GM12874 (cell line): Measurements from ENCODE around the gene SELPLG.

Source experiments
- TF ChIP-seq, protein P1 (sequence below): IDR thresholded peaks from 2 replicates; pipeline ENCODE4 v1.5.1; 2011; ENCODE audit warnings: low read depth, mild to moderate bottlenecking, control low read depth, low read length, moderate library complexity; ENCODE audit not compliant: insufficient read depth

The SELPLG gene

DNA sequence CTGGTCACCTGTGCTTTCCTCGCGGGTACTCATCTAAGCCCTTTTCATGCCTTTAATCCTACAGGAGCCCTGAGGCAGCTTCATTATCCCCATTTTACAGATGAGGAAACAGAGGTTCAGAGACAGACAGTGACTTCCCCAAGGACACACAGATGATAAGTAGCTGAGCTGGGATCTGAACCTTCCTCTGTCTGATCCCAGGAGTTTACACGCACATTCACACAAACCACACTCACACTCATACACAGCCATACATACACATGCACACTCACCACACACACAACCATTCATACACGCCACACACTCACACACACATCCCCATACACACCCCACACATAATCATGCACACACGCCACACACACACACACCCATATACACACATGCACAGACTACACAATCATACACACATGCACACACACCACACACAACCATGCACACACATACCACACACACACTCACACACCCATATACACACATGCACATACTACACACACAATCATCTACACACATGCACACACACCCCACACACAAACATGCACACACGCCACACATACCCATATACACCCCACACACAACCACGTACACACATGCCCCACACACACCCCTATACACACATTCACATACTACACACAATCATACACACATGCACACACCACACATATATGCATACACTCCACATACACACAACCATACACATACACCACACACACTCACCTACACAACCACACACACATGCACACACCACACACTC lies 38.6 kb downstream of the SELPLG start:
- TF ChIP-seq, protein P1, sequence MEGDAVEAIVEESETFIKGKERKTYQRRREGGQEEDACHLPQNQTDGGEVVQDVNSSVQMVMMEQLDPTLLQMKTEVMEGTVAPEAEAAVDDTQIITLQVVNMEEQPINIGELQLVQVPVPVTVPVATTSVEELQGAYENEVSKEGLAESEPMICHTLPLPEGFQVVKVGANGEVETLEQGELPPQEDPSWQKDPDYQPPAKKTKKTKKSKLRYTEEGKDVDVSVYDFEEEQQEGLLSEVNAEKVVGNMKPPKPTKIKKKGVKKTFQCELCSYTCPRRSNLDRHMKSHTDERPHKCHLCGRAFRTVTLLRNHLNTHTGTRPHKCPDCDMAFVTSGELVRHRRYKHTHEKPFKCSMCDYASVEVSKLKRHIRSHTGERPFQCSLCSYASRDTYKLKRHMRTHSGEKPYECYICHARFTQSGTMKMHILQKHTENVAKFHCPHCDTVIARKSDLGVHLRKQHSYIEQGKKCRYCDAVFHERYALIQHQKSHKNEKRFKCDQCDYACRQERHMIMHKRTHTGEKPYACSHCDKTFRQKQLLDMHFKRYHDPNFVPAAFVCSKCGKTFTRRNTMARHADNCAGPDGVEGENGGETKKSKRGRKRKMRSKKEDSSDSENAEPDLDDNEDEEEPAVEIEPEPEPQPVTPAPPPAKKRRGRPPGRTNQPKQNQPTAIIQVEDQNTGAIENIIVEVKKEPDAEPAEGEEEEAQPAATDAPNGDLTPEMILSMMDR, result no peak

GRCh38 chr12:108594323-108594903 lies 39.3 kb downstream of the SELPLG start:
- TF ChIP-seq, protein P1, result no peak

DNA sequence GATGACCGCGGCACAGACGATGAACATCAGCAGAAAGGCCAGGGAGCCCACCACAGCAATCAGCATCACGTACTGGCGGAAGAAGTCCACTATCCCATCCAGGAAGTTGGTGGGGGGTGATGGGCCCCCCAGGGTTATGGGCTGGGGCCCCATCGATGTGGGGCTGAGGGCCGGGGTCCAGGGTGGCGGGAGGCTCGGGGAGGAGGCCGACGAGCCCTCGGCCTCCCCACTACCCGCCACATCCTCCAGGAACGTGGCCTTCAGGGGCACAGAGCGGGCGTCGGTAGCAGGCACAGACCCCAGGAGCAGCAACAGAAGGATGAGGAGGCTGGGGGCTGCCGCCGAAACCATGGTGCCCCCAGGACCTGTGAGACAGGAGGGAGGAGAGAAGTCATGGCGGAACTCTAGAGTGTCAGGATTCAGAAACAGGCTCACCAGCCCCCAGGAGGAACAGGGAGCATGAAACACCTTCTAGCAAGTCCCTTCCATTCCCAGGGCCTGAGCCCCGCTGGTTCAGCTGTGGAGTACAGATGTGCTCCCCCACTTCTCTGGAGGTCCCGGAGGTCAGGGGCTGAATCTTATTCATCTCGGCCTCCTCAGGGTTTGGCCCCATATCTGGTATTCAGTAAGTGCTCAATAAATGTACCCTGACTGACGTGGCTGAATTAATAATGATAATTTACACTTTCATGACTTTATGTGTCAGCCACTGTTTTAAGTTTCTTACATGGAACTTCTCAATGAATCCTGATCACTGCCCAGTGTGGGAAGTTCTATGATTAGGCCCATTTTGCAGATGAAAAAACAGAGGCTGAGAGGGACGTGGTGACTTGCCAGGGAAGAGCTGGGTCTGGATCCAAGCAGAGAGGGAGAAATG lies 41.4 kb downstream of the SELPLG start:
- TF ChIP-seq, protein P1, result no peak

DNA sequence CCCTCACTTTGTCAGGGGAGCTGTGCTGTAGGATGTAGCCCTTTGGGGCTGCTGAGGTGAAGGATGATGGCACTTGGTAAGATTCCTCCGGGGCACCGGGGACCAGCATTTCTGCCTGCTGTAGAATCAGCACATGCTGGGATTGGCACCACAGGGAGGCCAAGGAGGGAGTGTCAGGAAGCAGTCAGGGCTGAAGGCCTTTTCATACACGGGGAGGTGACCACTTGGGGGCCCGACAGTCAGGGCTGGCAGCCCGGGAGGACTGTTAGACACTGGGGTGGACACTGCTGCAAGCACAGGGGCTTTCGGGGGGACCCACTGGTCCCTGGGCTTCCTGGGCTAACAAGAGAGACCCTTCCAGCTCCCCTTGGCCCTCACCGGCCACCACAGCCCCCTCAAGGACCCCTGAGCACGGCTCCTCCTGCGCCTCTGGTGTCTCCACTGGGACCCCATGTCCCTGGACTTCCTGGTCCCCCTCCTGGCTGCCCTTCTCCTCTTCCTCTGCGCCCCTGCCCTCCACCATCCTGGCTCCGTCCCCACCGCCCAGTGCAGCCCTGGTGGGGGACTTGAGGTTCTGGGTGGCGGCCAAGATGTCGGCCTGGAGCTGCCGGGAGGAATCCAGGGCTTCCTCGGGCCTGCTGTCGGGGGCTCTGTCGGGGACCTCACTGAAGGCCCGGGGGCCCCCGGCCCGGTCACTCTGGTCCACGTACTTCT lies 42.3 kb downstream of the SELPLG start:
- TF ChIP-seq, protein P1, result no peak

- TF ChIP-seq, protein P1, result no peak
Measured at GRCh38 chr12:108589840-108590229, 43.9 kb downstream of the SELPLG start.

DNA sequence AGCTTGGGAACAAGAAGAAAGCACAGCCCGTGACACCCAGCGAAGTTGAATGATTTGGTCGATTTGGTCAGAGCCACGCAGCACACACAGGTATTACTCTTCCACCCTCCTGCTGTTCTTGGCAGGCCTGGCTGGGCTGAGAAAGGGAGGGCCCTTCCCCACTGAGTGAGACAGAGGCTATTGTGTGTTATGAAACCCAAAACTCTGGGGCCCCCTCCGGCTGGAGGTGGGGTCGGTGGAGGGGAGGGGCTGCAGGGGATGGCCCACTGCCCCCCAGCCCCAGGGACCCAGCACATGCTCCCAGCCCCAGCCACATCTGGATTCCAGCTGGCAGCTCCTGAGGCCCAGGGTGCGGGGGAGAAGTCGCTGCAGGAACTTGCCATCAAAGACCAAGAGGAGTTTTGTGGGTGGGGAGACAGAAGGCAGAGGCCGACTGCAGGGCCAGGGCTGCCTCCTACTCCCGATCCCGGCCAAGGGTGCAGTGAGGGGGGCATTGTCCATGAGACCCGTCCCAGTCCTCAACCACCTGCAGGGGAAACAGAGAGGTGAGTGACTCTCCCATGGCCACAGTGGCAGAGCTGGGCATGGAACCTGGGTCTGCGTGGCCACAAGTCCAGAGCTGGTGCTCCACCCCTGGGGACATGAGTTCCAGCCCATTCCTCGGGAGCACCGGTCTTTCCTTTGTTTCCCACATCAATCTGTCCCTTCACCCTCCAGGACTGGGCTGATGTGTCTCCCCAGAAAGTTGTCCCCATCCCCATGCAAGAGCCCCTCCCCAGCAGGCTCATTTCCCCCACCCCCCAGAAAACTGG lies 44.5 kb downstream of the SELPLG start:
- TF ChIP-seq, protein P1, result no peak
